Measurements from ENCODE around the gene CYP2S1.

GRCh38 chr19:41226053-41226873 is 33.2 kb downstream of the CYP2S1 start:
- TF ChIP-seq CTCF (conservative IDR thresholded peaks at IDR 0.05; ENCODE audit: low read depth, low read length) (no peak), RCOR1 (IDR thresholded peaks at IDR 0.05; ENCODE audit: insufficient replicate concordance, low read length) (peak; percentile 38), POLR2A (IDR thresholded peaks at IDR 0.05; ENCODE audit: low read depth, low read length) (no peak), SMC3 (IDR thresholded peaks at IDR 0.05; ENCODE audit: low read depth, low read length) (no peak)
- TF ChIP-seq, protein P1, sequence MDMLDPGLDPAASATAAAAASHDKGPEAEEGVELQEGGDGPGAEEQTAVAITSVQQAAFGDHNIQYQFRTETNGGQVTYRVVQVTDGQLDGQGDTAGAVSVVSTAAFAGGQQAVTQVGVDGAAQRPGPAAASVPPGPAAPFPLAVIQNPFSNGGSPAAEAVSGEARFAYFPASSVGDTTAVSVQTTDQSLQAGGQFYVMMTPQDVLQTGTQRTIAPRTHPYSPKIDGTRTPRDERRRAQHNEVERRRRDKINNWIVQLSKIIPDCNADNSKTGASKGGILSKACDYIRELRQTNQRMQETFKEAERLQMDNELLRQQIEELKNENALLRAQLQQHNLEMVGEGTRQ (IDR thresholded peaks at IDR 0.05; ENCODE audit: low read depth, low read length): peak; percentile 79
